ENCODE results near the gene AP1S2. TPM values are rescaled to one million over a fixed set of nuclear protein-coding genes. Genes with fewer than 3 reads are reported as not detected.

AP1S2 gene
- polyA plus RNA-seq, 1 of the 3 experiments (the other 2 are of a cell fraction): 17.7 TPM

DNA sequence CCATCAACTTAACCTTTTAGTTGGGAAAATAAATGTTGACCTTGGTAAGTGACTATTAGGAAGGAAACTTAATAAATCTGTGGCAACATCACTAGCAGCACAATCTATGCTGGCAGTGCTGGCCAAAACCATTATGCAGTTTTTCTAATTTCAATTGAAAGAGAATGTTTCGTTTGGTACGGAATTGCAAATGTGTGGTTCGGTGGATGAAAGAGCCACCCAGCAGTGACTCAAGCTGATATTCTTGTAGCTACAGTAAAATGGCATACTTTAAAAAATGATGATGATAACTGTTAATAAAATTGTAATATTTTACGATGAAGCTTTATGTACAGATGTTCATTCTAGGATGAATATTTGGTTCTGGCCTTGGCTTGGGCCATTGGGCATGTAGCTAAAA, 40.7 kb upstream of the AP1S2 start:
- Histone ChIP-seq H4K20me1 (ENCODE audit: insufficient read depth) (no peaks in the 10 kb centered on the region), H3K4me3 (ENCODE audit: low read depth in 2 of 2, low read length in 1 of 2) (no peak overlapping the region), H3K79me2 (ENCODE audit: insufficient read depth) (no peaks in the 10 kb centered on the region), H3K27ac (ENCODE audit: low read depth in 2 of 2, low read length in 1 of 2) (no peak overlapping the region), H3F3A (replicated peaks; ENCODE audit: insufficient read depth) (no peaks in the 10 kb centered on the region), H3K9ac (no peak overlapping the region), H3K9me2 (no peaks in the 10 kb centered on the region), H3K4me1 (ENCODE audit: control insufficient read depth in 1 of 2, insufficient read depth in 2 of 2, low read depth in 1 of 2, low read length in 1 of 2) (no peaks in the 10 kb centered on the region), H3K36me3 (replicated peaks in 1 of 2; ENCODE audit: control insufficient read depth in 1 of 2, insufficient read depth in 2 of 2, low read length in 1 of 2) (no peaks in the 10 kb centered on the region), H3K9me3 (no peaks in the 10 kb centered on the region), H3K27me3 (ENCODE audit: insufficient read depth) (0 out of 2 replicates have a peak, but pooled peaks cover 6% of the 10 kb centered on the region), H2AFZ (ENCODE audit: low read depth) (no peak overlapping the region), H3K4me2 (no peak overlapping the region)
- CTCF ChIA-PET: interaction anchor here (2.0 kb wide), 1 partner anchor 11 kb away, joined by 5 read pairs; no protein-coding TSS in a partner anchor
- no peak for DNase-seq
- no peak for TF ChIP-seq SMC3 (IDR thresholded peaks at IDR 0.05; ENCODE audit: low read depth, low read length)
- TF ChIP-seq RCOR1 (IDR thresholded peaks at IDR 0.05; ENCODE audit: low read length): no peak
- no peak for TF ChIP-seq NFIC (IDR thresholded peaks at IDR 0.05; ENCODE audit: borderline replicate concordance)
- TF ChIP-seq, protein P1, sequence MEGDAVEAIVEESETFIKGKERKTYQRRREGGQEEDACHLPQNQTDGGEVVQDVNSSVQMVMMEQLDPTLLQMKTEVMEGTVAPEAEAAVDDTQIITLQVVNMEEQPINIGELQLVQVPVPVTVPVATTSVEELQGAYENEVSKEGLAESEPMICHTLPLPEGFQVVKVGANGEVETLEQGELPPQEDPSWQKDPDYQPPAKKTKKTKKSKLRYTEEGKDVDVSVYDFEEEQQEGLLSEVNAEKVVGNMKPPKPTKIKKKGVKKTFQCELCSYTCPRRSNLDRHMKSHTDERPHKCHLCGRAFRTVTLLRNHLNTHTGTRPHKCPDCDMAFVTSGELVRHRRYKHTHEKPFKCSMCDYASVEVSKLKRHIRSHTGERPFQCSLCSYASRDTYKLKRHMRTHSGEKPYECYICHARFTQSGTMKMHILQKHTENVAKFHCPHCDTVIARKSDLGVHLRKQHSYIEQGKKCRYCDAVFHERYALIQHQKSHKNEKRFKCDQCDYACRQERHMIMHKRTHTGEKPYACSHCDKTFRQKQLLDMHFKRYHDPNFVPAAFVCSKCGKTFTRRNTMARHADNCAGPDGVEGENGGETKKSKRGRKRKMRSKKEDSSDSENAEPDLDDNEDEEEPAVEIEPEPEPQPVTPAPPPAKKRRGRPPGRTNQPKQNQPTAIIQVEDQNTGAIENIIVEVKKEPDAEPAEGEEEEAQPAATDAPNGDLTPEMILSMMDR (IDR thresholded peaks at IDR 0.05): no peak
- TF ChIP-seq NRF1 (IDR thresholded peaks at IDR 0.05; ENCODE audit: low read depth, low read length): no peak
- TF ChIP-seq TCF12 (IDR thresholded peaks at IDR 0.05): no peak
- TF ChIP-seq, protein P2, sequence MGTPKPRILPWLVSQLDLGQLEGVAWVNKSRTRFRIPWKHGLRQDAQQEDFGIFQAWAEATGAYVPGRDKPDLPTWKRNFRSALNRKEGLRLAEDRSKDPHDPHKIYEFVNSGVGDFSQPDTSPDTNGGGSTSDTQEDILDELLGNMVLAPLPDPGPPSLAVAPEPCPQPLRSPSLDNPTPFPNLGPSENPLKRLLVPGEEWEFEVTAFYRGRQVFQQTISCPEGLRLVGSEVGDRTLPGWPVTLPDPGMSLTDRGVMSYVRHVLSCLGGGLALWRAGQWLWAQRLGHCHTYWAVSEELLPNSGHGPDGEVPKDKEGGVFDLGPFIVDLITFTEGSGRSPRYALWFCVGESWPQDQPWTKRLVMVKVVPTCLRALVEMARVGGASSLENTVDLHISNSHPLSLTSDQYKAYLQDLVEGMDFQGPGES (IDR thresholded peaks at IDR 0.05; ENCODE audit: low read depth, low read length): no peak
- TF ChIP-seq, protein P3, sequence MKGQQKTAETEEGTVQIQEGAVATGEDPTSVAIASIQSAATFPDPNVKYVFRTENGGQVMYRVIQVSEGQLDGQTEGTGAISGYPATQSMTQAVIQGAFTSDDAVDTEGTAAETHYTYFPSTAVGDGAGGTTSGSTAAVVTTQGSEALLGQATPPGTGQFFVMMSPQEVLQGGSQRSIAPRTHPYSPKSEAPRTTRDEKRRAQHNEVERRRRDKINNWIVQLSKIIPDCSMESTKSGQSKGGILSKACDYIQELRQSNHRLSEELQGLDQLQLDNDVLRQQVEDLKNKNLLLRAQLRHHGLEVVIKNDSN (IDR thresholded peaks at IDR 0.05; ENCODE audit: borderline replicate concordance, low read depth): no peak
- TF ChIP-seq CHD2 (IDR thresholded peaks at IDR 0.05; ENCODE audit: low read length, partially characterized antibody): no peak
- TF ChIP-seq SIN3A (IDR thresholded peaks at IDR 0.05; ENCODE audit: borderline replicate concordance, low read depth, low read length): no peak
- no peak for TF ChIP-seq JUND (IDR thresholded peaks at IDR 0.05)
- TF ChIP-seq YY1 (IDR thresholded peaks at IDR 0.05; ENCODE audit: low read depth): no peak
- TF ChIP-seq TEAD4 (IDR thresholded peaks at IDR 0.05; ENCODE audit: borderline replicate concordance, insufficient read depth): no peak
- TF ChIP-seq, protein P4, sequence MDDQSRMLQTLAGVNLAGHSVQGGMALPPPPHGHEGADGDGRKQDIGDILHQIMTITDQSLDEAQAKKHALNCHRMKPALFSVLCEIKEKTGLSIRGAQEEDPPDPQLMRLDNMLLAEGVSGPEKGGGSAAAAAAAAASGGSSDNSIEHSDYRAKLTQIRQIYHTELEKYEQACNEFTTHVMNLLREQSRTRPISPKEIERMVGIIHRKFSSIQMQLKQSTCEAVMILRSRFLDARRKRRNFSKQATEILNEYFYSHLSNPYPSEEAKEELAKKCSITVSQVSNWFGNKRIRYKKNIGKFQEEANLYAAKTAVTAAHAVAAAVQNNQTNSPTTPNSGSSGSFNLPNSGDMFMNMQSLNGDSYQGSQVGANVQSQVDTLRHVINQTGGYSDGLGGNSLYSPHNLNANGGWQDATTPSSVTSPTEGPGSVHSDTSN (IDR thresholded peaks at IDR 0.05): no peak
- TF ChIP-seq FOXJ3 (CRISPR knock-in tag; IDR thresholded peaks at IDR 0.05): no peak
- WGBS (ENCODE audit: low lambda C conversion rate): 51% methylated on average over 4 of the region's 4 CpGs
- POLR2A ChIA-PET: no interaction called here

Measured in SK-N-SH (cell line).